Neural cell (in vitro differentiated cells): ENCODE results near the gene PTPRN2. TPM values are rescaled to one million over a fixed set of nuclear protein-coding genes. Genes with fewer than 3 reads are reported as not detected.
"Not testable (repeated sequence)": the region's sequence is repeated elsewhere in the genome, so short reads cannot be mapped to it uniquely, and the experiment has no call there.

ENCODE experiments used
- H2AFZ ChIP-seq: fragments of 200-600, 300-800 bp; sonication (generic), shearing (Covaris generic); 2 replicates; pipeline ENCODE4 v1.6.0; 2014; ENCODE audit warnings: low read depth, mild to moderate bottlenecking, antibody characterized with exemption, low read length, moderate library complexity
- H3F3A ChIP-seq: fragments of 200-600 bp; shearing (Covaris generic); 2 replicates; pipeline ENCODE4 v1.6.1; 2016; ENCODE audit warnings: mild to moderate bottlenecking, moderate library complexity, mixed read lengths, antibody characterized with exemption, low read length; ENCODE audit not compliant: insufficient read depth, poor library complexity, severe bottlenecking
- H3K27ac ChIP-seq: fragments of 200-600, 300-800 bp; sonication (generic), shearing (Covaris generic); 2 replicates; pipeline ENCODE4 v1.5.1; 2014; ENCODE audit warnings: mild to moderate bottlenecking, low read length, moderate library complexity
- H3K27me3 ChIP-seq: fragments of 300-800, 200-600 bp; sonication (generic), shearing (Covaris generic); 2 replicates; pipeline ENCODE4 v1.6.0; 2014; ENCODE audit warnings: mild to moderate bottlenecking, low read depth, low read length, moderate library complexity; ENCODE audit not compliant: insufficient read depth
- H3K36me3 ChIP-seq: fragments of 300-800, 200-600 bp; sonication (generic), shearing (Covaris generic); 2 replicates; pipeline ENCODE4 v1.5.1; 2014; ENCODE audit warnings: mild to moderate bottlenecking, antibody characterized with exemption, low read length, moderate library complexity; ENCODE audit not compliant: insufficient read depth
- H3K4me2 ChIP-seq: fragments of 300-800, 200-600 bp; sonication (generic), shearing (Covaris generic); 2 replicates; pipeline ENCODE4 v1.6.0; 2014; ENCODE audit warnings: mild to moderate bottlenecking, low read length
- H3K4me3 ChIP-seq: fragments of 300-800, 200-600 bp; sonication (generic), shearing (Covaris generic); 2 replicates; pipeline ENCODE4 v1.5.1; 2014; ENCODE audit warnings: mild to moderate bottlenecking, low read length, moderate library complexity
- H3K79me2 ChIP-seq: fragments of 200-600 bp; shearing (Covaris generic); replicated peaks from 2 replicates; pipeline ENCODE4 v1.6.0; 2014; ENCODE audit warnings: mild to moderate bottlenecking, low read length, moderate library complexity; ENCODE audit not compliant: insufficient read depth
- H3K9ac ChIP-seq: fragments of 300-800, 200-600 bp; sonication (generic), shearing (Covaris generic); 2 replicates; pipeline ENCODE4 v1.6.1; 2016; ENCODE audit warnings: mild to moderate bottlenecking, low read length, mixed read lengths
- H3K9me2 ChIP-seq: fragments of 200-600 bp; shearing (Covaris generic); 2 replicates; pipeline ENCODE4 v1.6.1; 2016; ENCODE audit warnings: mild to moderate bottlenecking, low read length, mixed read lengths; ENCODE audit not compliant: insufficient read depth
- H3K9me3 ChIP-seq: fragments of 200-600, 300-800 bp; sonication (generic), shearing (Covaris generic); 2 replicates; pipeline ENCODE4 v1.6.1; 2016; ENCODE audit warnings: mild to moderate bottlenecking, mixed run types, low read length, moderate library complexity, mixed read lengths
- H4K20me1 ChIP-seq: fragments of 200-600 bp; shearing (Covaris generic); 2 replicates; pipeline ENCODE4 v1.6.1; 2016; ENCODE audit warnings: mild to moderate bottlenecking, mixed run types; ENCODE audit not compliant: insufficient read depth
- EP300 ChIP-seq: fragments of 450-650 bp; conservative IDR thresholded peaks from 2 replicates; pipeline ENCODE4 v1.6.1; 2014; ENCODE audit warnings: antibody characterized with exemption, mild to moderate bottlenecking, moderate library complexity; ENCODE audit not compliant: poor library complexity, severe bottlenecking
- EZH2 ChIP-seq: fragments of 200-600, 300-800 bp; shearing (Covaris generic), sonication (generic); IDR thresholded peaks from 2 replicates; pipeline ENCODE4 v1.6.1; 2014; ENCODE audit warnings: antibody characterized with exemption, low read length, borderline replicate concordance, mild to moderate bottlenecking; ENCODE audit not compliant: insufficient read depth, poor library complexity, severe bottlenecking
- MXI1 ChIP-seq: fragments of 450-650 bp; conservative IDR thresholded peaks from 2 replicates; pipeline ENCODE4 v1.6.1; 2014; ENCODE audit warnings: antibody characterized with exemption, mild to moderate bottlenecking; ENCODE audit not compliant: poor library complexity, severe bottlenecking
- POLR2AphosphoS5 ChIP-seq: IDR thresholded peaks from 2 replicates; pipeline ENCODE4 v1.6.1; 2012
- RAD21 ChIP-seq: fragments of 450-650 bp; conservative IDR thresholded peaks from 2 replicates; pipeline ENCODE4 v1.6.1; 2014; ENCODE audit warnings: antibody characterized with exemption, mild to moderate bottlenecking, moderate library complexity
- SMC3 ChIP-seq: fragments of 450-650 bp; conservative IDR thresholded peaks from 2 replicates; pipeline ENCODE4 v1.6.1; 2014; ENCODE audit warnings: antibody characterized with exemption, mild to moderate bottlenecking, moderate library complexity; ENCODE audit not compliant: poor library complexity
- TAF1 ChIP-seq: IDR thresholded peaks from 2 replicates; pipeline ENCODE4 v1.6.1; 2012; ENCODE audit warnings: low read depth
- polyA plus RNA-seq: library from polyadenylated mRNA; depleted of rRNA; stranded (reverse); fragments of >200 nt; gene quantifications from 2 replicates; pipeline ENCODE4 v1.2.3, GENCODE V29; 2014
- TF ChIP-seq, protein P1 (sequence below): IDR thresholded peaks from 2 replicates; pipeline ENCODE4 v1.6.1; 2012; ENCODE audit warnings: borderline replicate concordance
- TF ChIP-seq, protein P2 (sequence below): fragments of 450-650 bp; IDR thresholded peaks from 2 replicates; pipeline ENCODE4 v1.5.1; 2014; ENCODE audit warnings: antibody characterized with exemption, mild to moderate bottlenecking, moderate library complexity; ENCODE audit not compliant: poor library complexity, severe bottlenecking

The PTPRN2 gene
- polyA plus RNA-seq, 1 donor from 2014 or later, result 31.0 TPM

DNA sequence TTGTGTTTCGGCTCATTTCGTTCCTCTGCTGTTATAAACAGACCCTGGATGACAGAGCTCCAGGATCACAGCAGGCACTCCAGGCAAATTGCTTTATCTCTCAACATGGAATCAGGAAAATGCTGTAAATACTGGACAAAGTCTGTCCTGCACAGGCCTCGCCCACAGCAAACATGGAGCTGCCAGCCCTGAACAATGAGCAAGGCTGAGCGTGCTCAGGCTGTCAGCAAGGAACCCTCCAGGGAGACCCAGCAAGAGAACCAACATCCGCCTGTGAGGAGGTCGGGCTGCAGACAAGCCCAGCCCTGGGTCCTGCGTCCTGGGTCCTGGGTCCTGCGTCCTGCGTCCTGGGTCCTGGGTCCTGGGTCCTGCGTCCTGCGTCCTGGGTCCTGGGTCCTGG is 180.8 kb downstream of the PTPRN2 start:
- H3K4me2 ChIP-seq, result no peak overlapping the region
- no peaks in the 10 kb centered on the region for H3F3A ChIP-seq
- H3K9me3 ChIP-seq, result no peaks in the 10 kb centered on the region
- no peaks in the 10 kb centered on the region for H4K20me1 ChIP-seq
- peaks cover 3% of the 10 kb centered on the region for H3K79me2 ChIP-seq
- no peak overlapping the region for H2AFZ ChIP-seq
- H3K36me3 ChIP-seq, result no peaks in the 10 kb centered on the region
- H3K9ac ChIP-seq, result no peak overlapping the region
- H3K9me2 ChIP-seq, result no peaks in the 10 kb centered on the region
- TF ChIP-seq, protein P1, sequence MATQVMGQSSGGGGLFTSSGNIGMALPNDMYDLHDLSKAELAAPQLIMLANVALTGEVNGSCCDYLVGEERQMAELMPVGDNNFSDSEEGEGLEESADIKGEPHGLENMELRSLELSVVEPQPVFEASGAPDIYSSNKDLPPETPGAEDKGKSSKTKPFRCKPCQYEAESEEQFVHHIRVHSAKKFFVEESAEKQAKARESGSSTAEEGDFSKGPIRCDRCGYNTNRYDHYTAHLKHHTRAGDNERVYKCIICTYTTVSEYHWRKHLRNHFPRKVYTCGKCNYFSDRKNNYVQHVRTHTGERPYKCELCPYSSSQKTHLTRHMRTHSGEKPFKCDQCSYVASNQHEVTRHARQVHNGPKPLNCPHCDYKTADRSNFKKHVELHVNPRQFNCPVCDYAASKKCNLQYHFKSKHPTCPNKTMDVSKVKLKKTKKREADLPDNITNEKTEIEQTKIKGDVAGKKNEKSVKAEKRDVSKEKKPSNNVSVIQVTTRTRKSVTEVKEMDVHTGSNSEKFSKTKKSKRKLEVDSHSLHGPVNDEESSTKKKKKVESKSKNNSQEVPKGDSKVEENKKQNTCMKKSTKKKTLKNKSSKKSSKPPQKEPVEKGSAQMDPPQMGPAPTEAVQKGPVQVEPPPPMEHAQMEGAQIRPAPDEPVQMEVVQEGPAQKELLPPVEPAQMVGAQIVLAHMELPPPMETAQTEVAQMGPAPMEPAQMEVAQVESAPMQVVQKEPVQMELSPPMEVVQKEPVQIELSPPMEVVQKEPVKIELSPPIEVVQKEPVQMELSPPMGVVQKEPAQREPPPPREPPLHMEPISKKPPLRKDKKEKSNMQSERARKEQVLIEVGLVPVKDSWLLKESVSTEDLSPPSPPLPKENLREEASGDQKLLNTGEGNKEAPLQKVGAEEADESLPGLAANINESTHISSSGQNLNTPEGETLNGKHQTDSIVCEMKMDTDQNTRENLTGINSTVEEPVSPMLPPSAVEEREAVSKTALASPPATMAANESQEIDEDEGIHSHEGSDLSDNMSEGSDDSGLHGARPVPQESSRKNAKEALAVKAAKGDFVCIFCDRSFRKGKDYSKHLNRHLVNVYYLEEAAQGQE, result no peak
- TF ChIP-seq EP300 (no peak), RAD21 (no peak), TAF1 (no peak), POLR2AphosphoS5 (no peak), EZH2 (no peak), MXI1 (no peak), SMC3 (no peak)
- TF ChIP-seq, protein P2, sequence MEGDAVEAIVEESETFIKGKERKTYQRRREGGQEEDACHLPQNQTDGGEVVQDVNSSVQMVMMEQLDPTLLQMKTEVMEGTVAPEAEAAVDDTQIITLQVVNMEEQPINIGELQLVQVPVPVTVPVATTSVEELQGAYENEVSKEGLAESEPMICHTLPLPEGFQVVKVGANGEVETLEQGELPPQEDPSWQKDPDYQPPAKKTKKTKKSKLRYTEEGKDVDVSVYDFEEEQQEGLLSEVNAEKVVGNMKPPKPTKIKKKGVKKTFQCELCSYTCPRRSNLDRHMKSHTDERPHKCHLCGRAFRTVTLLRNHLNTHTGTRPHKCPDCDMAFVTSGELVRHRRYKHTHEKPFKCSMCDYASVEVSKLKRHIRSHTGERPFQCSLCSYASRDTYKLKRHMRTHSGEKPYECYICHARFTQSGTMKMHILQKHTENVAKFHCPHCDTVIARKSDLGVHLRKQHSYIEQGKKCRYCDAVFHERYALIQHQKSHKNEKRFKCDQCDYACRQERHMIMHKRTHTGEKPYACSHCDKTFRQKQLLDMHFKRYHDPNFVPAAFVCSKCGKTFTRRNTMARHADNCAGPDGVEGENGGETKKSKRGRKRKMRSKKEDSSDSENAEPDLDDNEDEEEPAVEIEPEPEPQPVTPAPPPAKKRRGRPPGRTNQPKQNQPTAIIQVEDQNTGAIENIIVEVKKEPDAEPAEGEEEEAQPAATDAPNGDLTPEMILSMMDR, result no peak
- no peak overlapping the region for H3K27ac ChIP-seq
- H3K27me3 ChIP-seq, result no peaks in the 10 kb centered on the region
- no peak overlapping the region for H3K4me3 ChIP-seq

DNA sequence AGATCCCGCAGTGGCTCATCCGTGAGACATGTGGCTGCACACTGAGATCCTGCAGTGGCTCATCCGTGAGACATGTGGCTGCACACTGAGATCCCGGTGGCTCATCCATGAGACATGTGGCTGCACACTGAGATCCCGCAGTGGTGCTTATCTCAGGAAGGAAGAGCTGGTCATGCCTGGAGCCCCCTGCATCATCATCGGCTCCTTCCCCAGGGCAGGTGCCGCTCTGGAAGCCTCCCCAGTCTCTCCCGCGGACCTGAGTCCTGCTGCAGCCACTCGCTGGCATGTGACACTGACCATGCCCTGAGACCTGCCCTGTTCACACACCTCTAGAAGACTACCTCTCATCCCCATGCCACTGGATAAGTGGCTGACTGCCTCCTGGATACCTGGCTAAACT is 181.3 kb downstream of the PTPRN2 start:
- Histone ChIP-seq H3K4me3 (no peak overlapping the region), H3K27me3 (no peaks in the 10 kb centered on the region), H3K36me3 (no peaks in the 10 kb centered on the region), H3K9me3 (no peaks in the 10 kb centered on the region), H3K9me2 (no peaks in the 10 kb centered on the region), H4K20me1 (no peaks in the 10 kb centered on the region), H2AFZ (no peak overlapping the region), H3K9ac (no peak overlapping the region), H3F3A (no peaks in the 10 kb centered on the region), H3K79me2 (peaks cover under 1% of the 10 kb centered on the region), H3K4me2 (no peak overlapping the region), H3K27ac (no peak overlapping the region)
- no peak for TF ChIP-seq EZH2
- TF ChIP-seq, protein P2, result no peak
- no peak for TF ChIP-seq MXI1
- no peak for TF ChIP-seq SMC3
- no peak for TF ChIP-seq TAF1
- no peak for TF ChIP-seq RAD21
- TF ChIP-seq, protein P1, result no peak
- no peak for TF ChIP-seq EP300
- TF ChIP-seq POLR2AphosphoS5, result no peak

DNA sequence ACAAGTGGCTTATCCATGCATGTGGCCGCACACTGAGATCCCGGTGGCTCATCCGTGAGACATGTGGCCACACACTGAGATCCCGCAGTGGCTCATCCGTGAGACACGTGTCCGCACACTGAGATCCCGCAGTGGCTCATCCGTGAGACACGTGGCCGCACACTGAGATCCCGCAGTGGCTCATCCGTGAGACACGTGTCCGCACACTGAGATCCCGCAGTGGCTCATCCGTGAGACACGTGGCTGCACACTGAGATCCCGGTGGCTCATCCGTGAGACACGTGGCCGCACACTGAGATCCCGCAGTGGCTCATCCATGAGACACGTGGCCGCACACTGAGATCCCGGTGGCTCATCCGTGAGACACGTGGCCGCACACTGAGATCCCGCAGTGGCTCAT is 181.9 kb downstream of the PTPRN2 start:
- H2AFZ ChIP-seq, H3K27ac ChIP-seq, H3K9me3 ChIP-seq, H3K9ac ChIP-seq, H3K27me3 ChIP-seq, H3K79me2 ChIP-seq, H3F3A ChIP-seq, H3K4me3 ChIP-seq, H3K4me2 ChIP-seq, H4K20me1 ChIP-seq, H3K9me2 ChIP-seq, H3K36me3 ChIP-seq: not testable (repeated sequence)
